HG03196 (cell line): ENCODE data around the gene RNF223.
"Not testable (repeated sequence)": the region's sequence is repeated elsewhere in the genome, so short reads cannot be mapped to it uniquely, and the experiment has no call there.

ENCODE experiments used
- ATAC-seq: cut with Tn5 transposase; IDR thresholded peaks from one replicate; pipeline ENCODE4 v1.9.1; 2021; ENCODE audit not compliant: unreplicated experiment

RNF223 gene

GRCh38 chr1:1088029-1088800 is 14.1 kb upstream of the RNF223 start:
- no peak for ATAC-seq

DNA sequence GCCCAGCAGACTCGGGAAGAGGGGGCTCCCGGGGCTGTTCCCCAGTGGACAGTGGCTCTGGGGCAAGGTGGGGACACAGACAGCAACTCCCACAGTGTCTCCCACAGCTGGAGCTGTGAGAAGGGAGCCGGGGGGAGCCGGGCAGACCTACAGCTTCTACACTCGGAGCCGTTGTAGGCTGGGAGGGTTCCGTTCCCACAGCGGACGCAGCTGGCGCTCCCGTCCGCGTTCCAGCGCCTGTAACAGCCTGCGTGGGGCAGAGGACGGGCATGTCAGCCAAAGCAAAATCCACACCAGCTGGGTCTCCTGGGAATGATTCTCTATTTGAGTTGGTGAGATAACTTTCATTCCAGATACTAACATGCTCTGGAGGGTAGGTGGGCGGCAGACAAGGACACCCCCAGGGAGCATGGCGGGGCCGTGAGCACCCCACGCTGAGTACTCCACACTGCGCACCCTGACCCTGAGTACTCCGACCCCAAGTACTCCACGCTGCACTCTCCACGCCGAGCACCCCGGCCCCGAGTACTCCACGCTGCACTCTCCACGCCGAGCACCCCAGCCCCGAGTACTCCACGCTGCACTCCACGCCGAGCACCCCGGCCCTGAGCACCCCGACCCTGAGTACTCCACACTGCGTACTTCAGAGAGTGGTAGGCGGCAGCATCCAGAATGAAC is 13.4 kb upstream of the RNF223 start:
- no peak for ATAC-seq

DNA sequence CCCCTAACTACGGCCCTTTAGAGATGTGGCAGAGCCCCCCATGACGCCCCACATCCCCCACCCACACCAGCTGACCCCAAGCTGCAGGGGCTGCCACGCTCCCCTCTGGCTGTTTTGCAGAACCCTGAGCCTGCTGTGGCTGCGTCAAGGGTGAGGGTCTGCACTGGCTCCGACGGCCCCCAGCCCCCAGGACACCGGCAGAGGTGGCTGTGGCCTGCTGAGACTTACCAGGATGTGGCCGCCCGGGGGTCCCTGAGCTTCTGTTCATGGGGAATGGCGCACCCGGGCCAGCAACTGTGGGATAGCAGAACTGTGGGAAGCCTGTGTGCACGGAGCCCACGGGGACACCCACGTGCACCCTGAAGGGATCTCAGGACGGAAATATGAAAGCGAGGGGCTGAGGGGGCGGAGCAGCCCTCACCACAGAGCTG is 12.8 kb upstream of the RNF223 start:
- ATAC-seq, result no peak

DNA sequence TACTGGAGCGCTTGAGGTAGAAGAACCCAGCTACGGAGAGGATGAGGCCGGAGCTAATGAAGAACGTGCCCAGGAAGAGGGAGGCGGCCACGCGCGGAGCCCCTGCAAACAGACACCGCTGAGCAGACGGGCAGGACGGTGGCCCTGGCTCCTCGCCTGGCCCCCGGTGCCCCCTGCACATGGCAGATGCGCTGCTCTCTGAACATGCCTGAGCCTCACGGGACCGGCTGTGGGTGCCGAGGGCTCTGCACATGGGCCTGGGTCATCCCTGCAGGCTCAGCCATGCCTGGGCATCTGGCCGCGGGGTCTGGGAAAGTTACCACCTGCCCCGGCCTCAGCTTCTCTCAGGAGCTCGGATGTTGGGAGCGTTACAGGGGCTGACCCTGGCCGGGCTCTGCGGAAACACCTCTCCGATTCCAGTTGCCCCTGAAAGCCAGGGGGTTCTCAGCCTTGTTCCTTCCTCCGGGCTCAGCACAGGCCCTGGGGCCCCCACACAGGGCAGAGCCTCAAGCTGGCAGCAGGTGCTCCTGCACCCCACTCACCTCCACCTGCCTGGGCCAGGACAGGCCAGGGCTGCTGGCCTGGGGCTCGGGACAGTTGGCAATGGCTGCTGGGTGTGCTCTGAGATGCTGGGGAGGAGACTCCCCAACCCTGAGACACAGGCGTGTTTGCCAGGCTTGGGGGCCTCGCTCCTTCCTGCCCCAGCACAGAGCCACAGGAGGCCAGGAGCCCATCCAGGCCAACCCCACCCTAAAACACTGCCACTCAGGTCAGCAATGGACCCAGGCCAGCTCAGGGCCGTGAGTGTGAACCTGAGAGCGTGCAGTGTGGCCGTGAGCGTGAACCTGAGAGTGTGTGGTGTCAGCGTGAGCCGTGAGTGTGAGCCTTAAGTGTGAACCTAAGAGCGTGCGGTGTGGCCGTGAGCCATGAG is 12.1 kb upstream of the RNF223 start:
- no peak for ATAC-seq

- no peak for ATAC-seq
Measured at GRCh38 chr1:1085171-1085841, 11.2 kb upstream of the RNF223 start.

- ATAC-seq, result no peak
Measured at GRCh38 chr1:1084372-1085170, 10.5 kb upstream of the RNF223 start.

GRCh38 chr1:1083416-1084371 is 9.6 kb upstream of the RNF223 start:
- no peak for ATAC-seq

- no peak for ATAC-seq
Measured at GRCh38 chr1:1082776-1083415, 8.8 kb upstream of the RNF223 start.

DNA sequence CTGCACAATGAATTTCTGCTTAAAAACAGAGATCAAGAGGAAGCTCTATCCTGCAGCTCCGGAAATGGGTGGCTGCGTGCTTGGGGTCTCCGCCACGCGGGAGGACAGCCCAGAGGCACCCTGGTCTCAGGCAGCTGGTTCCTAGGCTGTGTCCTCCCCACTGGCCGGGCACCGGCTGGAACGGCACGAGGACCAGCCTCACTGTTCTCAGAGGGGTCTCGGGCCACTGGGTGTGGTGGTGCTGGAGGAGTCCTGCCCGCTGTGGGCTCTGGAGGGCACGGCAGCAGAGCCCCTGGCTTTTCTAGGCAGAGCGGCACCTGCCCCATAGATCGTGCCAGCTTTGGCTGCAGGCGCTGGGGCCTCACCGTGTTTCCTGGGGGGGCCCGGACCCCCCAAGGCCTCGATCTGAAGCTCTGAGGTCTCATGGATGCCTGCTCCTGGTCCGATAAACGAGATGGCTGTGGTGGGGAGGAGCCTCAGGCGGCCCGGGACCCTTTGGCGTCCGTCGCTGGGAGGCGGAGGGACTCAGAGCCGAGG is 8.2 kb upstream of the RNF223 start:
- ATAC-seq, result no peak

DNA sequence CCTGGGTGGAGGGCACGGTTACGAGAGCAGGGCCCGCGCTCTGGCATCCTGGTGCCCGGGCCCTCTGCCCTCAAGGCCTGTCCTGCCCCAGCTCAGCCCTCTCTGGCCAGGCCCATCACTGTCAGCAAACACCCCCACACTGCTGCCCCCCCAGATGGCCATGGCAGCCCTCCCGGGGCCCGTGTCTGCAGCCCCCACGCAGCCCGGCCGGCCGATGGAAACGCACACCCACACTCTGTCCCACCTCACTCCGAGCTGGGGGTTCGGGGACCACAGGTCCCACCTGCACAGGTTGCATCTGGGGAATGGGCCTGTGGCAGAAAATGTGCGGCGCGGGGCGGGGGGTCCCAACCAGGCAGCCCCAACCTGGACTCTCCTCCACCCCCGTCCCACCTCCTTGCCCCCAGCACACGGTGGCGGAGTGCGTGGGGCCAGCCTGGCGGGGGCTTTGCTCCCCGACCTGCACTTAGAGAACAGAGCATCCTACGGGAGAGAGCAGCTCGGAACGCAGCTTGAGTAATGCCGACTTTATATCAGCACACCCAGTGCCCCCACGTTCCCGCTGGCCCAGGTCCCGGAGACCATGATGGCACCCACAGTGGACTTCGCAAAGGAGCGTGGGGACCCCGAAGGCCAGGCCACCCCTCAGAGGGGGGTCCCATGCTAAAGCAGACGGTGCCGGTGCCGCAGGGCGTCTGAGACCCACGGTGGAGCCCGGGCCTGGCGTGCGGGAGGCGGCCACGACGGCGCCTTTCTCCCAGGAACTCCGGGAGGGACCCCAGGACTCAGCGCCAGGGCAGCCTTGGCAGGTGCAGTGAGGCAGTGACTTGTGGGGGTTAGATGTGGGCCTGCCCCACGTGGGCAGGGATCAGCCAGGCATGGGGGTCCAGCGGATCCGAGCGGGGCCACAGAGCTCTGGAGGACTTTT is 7.5 kb upstream of the RNF223 start:
- no peak for ATAC-seq

GRCh38 chr1:1080951-1081310 is 6.8 kb upstream of the RNF223 start:
- no peak for ATAC-seq

DNA sequence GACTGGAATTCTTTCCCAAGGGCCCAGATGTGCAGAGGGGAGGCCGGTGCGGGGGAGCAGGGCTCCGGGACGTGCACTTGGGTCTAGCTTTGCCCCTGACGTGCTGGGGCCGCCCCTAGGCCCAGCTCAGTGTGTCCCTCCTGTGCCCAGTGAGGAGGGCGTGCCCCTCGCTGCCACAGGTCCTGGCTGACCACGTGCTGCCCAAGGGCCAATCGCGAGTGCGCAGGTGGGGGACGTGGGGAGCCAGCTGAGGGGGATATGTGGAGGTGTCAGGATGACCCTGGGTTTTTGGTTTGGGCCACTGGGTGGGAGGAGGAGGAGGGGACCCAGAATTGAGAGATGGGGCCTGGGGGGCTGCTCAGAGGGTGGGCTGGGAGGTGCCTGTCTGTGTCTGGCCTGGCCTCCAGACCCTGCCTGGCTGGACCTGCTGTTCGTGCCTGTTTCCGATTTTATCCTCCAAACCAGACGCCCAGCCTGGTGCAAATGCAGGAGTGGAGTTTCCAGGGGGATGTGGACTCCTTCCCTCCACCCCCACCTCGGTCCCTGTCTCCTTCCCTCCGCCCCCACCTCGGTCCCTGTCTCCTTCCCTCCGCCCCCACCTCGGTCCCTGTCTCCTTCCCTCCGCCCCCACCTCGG is 6.1 kb upstream of the RNF223 start:
- no peak for ATAC-seq

- no peak for ATAC-seq
Measured at GRCh38 chr1:1079408-1080121, 5.5 kb upstream of the RNF223 start.

DNA sequence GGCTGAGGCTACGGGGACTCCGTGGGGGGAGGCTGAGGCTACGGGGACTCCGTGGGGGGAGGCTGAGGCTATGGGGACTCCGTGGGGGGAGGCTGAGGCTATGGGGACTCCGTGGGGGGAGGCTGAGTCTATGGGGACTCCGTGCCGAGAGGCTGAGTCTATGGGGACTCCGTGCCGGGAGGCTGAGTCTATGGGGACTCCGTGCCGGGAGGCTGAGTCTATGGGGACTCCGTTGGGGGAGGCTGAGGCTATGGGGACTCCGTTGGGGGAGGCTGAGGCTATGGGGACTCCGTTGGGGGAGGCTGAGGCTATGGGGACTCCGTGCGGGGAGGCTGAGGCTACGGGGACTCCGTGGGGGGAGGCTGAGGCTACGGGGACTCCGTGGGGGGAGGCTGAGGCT is 3.3 kb upstream of the RNF223 start:
- not testable (repeated sequence) for ATAC-seq

GRCh38 chr1:1075148-1075935 is 1.2 kb upstream of the RNF223 start:
- ATAC-seq, result no peak
